Measurements from ENCODE around the gene ZC3H13. TPM values are rescaled to one million over a fixed set of nuclear protein-coding genes. Genes with fewer than 3 reads are reported as not detected.

The ZC3H13 gene, protein sequence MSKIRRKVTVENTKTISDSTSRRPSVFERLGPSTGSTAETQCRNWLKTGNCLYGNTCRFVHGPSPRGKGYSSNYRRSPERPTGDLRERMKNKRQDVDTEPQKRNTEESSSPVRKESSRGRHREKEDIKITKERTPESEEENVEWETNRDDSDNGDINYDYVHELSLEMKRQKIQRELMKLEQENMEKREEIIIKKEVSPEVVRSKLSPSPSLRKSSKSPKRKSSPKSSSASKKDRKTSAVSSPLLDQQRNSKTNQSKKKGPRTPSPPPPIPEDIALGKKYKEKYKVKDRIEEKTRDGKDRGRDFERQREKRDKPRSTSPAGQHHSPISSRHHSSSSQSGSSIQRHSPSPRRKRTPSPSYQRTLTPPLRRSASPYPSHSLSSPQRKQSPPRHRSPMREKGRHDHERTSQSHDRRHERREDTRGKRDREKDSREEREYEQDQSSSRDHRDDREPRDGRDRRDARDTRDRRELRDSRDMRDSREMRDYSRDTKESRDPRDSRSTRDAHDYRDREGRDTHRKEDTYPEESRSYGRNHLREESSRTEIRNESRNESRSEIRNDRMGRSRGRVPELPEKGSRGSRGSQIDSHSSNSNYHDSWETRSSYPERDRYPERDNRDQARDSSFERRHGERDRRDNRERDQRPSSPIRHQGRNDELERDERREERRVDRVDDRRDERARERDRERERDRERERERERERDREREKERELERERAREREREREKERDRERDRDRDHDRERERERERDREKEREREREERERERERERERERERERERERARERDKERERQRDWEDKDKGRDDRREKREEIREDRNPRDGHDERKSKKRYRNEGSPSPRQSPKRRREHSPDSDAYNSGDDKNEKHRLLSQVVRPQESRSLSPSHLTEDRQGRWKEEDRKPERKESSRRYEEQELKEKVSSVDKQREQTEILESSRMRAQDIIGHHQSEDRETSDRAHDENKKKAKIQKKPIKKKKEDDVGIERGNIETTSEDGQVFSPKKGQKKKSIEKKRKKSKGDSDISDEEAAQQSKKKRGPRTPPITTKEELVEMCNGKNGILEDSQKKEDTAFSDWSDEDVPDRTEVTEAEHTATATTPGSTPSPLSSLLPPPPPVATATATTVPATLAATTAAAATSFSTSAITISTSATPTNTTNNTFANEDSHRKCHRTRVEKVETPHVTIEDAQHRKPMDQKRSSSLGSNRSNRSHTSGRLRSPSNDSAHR (N-terminal part only)
- 28.5 TPM for total RNA-seq
- long read RNA-seq, partial matches to known transcripts: 39 of 47 reads
- long read RNA-seq, other reads (novel, unspliced or antisense): 8 of 47 reads

DNA sequence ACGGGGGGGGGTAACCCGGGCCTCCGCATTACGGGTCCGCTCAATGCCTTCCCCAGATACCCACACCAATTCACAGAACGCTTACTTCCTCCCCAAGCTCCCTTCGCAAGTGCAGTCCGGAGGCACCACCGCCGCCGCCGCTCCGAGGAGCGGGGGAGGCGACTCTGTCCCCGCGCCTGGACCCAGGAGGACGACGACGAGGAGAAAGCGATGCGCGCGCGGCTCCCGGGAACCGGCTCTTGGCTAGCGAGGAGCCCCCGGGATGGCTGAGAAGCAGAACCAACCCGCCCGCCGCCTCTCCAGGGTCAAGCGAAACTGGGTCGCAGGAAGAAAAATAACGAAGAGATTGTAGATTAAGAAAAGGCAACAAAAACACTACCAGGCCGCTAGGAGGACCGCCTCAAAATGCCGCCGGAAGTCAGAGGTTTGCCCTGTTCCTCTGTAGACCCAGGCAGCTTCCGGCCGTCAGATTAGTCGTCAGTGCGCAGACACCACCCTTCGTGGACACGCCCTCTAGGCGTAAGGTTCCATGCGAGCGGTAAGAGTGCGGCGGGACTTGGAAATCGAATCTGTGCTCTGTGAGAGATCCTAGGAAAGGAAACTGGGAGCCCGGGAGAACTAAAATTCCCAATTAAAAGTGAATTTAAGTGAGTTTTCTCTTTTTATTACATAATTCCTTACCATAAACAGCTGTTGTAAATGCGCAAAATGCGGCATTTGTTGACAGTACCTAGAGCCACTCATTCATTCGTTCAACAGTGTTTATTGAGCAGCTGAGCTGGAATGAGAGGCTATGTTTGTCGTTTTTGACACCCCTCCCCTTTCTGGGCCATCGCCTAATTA lies at the start of gene ZC3H13:
Gene ZC3H13, minus strand, starts transcription at position 428 of the 843 bp plus-strand sequence. CDS start 7,239 bp downstream, outside the sequence.
- intact Hi-C loops (cut with micrococcal nuclease): no loop called here
- DNase-seq (peak; percentile 92), ATAC-seq (peak; percentile 100)

DNA sequence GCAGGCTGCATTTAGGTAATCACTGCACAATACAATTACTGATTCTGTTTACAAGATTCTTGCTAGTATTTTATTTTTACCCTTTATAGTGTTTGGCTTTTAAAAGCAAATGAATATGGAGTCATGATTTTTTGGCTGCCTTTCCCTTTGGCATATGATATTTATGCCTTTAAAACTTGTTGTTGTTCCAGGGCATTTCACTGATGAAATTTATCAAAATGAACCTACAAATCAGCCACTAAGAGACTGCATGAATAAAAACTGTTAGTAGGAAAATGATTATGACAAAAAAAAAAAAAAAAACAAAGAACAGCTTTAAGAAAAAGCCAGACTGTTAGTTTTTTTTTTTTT lies 49.7 kb upstream of the ZC3H13 start:
- DNase-seq: no peak
- no peak for ATAC-seq
- intact Hi-C loops (cut with micrococcal nuclease): no loop called here

DNA sequence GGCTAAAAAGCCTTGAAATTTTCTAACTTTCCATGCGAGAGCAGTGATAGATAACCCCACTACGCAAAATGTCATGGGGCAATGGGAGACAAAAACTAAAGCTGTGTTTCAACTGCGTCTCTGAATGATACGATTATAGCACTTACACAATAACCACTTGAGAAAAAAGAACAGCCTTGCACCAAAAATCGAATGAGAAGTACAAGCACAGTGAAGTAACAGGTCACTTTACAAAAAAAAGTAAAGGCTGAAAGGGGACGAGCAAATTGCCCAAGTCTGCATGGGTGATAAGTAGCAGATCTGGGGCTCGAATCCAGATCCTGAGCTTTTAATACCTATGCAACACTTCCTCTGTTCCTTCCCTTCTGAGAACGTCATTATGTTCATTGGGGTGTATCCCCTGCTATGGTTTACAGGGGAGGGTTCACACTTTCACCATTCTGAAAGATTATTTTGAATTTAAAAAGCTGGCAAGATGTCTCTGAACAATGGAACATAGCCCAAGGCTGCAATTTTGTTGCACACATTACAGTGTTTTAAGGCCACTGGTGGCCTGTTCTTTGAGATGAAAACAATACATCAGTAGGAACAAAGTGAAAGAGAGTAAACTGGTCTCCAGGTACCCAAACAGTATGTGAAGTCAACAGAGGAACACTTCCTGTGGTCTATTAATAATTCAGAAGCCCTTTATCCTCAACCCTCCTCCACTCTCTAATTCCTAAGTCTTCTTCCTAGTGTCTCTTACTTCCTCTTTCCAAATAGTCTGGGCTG lies 49.1 kb upstream of the ZC3H13 start:
- DNase-seq (no peak), ATAC-seq (no peak)
- intact Hi-C loops (cut with micrococcal nuclease): no loop called here

DNA sequence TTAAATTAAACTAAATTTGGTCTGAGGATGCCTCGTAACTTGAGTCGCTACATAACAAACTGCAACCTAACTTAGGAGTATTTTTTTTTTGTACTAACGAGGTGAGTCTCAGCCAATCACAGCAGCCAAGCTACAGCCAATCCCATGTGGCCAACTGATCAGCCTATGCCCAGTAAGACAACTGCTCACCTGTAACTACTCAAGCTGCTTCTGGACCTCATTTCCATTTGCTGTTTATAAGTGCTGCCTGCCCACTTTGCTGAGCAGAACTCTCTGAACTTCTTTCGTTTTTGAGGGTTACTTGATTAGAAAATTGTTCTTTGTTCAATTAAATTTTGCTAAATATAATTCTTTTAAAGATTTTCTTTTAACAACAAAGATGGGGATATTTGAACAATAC lies 48.5 kb upstream of the ZC3H13 start:
- intact Hi-C loops (cut with micrococcal nuclease): no loop called here
- no peak for ATAC-seq

DNA sequence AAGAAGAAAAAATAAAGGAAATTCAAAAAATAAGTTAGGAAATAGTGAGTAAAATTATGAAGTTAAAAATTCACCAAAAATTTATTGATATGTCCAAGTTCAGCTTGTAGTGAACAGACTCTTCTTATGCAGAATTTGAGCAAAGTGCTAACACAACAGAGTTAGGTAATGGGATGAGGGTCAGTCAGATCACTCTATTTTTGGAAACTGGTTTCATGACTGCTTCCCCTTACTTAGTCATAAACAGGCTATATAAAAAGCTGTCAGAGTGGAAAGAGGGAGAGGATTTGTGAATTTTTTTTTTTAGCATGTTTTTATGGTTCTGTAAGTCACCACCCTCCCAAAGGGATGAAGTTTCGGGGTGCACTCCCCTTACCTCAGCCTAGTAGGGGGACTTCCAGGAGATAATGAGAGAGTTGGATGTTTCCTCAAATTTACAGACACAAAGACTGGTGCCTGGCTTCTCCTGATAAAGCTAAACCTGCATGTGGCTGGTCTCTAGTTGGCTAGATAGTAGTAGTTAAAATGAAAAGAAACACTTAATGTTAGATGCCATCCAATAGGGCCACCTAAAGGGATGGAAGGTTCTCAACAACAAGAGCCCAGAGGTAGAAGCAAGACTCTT lies 47.8 kb upstream of the ZC3H13 start:
- ATAC-seq (no peak), DNase-seq (no peak)
- intact Hi-C loops (cut with micrococcal nuclease): no loop called here

More for the DNA sequence above, 48.5 kb upstream of the ZC3H13 start:
- no peak for DNase-seq

DNA sequence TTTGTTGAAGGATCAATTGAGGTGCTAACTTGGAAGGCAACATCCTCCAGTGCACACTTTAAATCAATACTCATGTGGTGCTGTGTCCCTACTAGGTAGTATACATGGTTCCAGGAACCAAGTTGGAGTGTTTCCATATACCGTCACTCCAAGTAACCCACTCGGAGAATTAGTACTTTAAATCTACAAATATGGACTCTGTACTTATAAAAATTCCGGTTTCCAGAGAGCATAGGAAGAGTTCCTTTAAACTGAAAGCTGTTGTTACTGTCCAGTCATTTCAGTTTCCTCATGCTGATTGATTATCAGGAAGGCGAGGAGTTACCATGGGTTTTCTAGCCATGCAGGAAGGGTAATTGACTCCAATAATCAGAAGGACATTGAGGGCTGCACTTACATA lies 45.1 kb upstream of the ZC3H13 start:
- ATAC-seq (no peak), DNase-seq (no peak)
- intact Hi-C loops (cut with micrococcal nuclease): no loop called here

GRCh38 chr13:46097015-46097414 lies 44.5 kb upstream of the ZC3H13 start:
- intact Hi-C loops (cut with micrococcal nuclease): no loop called here
- ATAC-seq (no peak), DNase-seq (no peak)

- intact Hi-C loops (cut with micrococcal nuclease): no loop called here
- DNase-seq (no peak), ATAC-seq (no peak)
These were observed 41.9 kb upstream of the ZC3H13 start for GRCh38 chr13:46094478-46094877.

DNA sequence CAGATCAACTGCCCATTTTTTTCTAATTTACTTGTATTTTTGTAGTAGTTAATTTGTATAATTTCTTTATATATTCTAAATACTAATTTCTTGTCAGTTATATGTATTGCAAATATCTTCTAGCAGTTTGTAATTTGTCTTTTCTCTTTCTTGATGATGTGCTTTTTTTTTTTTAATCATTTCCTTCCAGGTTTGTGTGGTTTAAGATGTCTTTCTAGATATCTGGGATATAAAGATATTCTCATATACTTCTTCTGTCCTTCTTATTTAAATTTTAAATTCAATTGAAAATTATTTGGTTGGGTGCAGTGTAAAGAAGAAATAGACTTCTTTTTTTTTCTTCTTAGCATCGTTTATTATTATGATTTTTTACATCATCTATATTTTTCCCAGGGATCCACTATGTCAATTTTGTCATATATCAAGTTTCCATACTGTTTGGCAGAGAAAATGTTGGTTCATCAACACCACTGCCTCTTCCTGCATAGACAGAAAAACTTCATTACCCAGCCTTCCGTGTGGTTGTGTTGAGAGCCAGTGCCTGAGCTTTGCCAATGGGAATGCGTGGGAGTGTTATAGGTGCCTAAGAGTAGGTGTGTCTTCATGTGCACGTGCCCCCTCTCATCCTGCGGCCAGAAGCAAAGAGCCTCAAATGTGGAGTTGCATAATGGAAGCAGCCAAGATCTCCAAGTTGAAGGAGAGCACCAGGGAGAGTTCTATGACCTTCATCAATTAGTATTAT lies 36.4 kb upstream of the ZC3H13 start:
- DNase-seq: no peak
- ATAC-seq: no peak
- intact Hi-C loops (cut with micrococcal nuclease): no loop called here

DNA sequence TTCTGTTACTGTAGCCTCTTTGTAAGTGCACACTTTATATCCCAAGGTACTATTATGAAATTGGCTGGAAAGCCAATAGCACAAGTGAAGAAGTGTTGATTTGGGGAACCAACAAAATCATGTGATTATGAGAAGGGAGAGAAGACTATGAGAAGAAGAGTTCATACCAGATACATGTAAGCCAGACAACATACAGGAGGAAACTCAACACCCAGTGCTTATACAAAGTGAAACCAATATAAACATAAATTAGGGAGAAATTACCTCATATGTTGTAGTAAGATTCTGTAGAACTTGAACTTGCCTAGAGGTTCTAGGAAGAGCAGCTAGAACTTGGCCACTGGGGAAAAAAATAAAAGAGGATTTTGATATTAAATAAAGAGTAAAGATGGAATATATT lies 34.9 kb upstream of the ZC3H13 start:
- ATAC-seq: no peak

DNA sequence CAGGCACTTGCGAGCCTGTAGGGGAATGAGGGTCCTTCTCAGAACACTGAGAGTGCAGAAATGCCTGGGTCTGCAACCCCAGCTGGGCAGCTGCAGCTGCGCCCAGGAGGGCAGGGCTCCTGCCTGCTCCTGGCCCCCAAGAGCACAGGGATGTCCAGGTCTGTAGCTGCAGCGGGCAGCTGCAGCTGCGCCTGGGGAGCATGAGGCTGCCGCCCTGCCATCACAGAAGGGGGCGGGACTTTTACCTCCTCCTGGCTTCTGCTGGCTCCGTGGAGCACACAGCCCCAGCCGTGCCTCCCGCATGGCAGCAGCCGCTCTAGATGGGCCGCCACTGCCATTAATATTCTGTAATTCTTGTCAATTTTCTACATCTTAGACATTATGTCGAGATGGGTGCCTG lies 34.4 kb upstream of the ZC3H13 start:
- ATAC-seq (no peak), DNase-seq (no peak)
- intact Hi-C loops (cut with micrococcal nuclease): no loop called here

More for the DNA sequence above, 34.9 kb upstream of the ZC3H13 start:
- intact Hi-C loops (cut with micrococcal nuclease): no loop called here
- no peak for DNase-seq

- no peak for DNase-seq
- intact Hi-C loops (cut with micrococcal nuclease): no loop called here
- no peak for ATAC-seq
These were observed 33.9 kb upstream of the ZC3H13 start for GRCh38 chr13:46086421-46086922.

GRCh38 chr13:46085737-46086136 lies 33.2 kb upstream of the ZC3H13 start:
- intact Hi-C loops (cut with micrococcal nuclease): no loop called here
- ATAC-seq: no peak
- no peak for DNase-seq

- no peak for ATAC-seq
- DNase-seq: no peak
- intact Hi-C loops (cut with micrococcal nuclease): no loop called here
These were observed 29.8 kb upstream of the ZC3H13 start for GRCh38 chr13:46082324-46082723.

GRCh38 chr13:46079770-46080169 lies 27.2 kb upstream of the ZC3H13 start:
- no peak for DNase-seq
- intact Hi-C loops (cut with micrococcal nuclease): no loop called here

GRCh38 chr13:46077265-46077664 lies 24.7 kb upstream of the ZC3H13 start:
- intact Hi-C loops (cut with micrococcal nuclease): no loop called here
- no peak for DNase-seq
- no peak for ATAC-seq

More at GRCh38 chr13:46079770-46080169, 27.2 kb upstream of the ZC3H13 start:
- no peak for ATAC-seq

DNA sequence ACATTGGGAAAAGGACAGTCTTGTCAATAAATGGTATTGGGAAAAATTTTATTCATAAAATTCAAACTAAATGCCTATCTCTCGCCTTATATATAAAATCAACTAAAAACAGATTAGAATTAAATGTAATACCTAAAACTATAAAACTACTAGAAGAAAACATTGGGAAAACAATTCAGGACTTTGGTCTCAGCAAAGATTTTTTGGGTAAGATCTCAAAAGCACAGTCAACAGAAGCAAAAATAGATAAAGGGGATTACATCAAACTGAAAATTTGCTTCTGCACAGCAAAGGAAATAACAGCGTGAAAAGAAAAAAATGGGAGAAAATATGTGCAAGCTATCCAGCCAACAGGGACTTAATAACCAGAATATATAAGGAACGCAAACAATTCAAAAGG lies 24.3 kb upstream of the ZC3H13 start:
- ATAC-seq (no peak), DNase-seq (no peak)
- intact Hi-C loops (cut with micrococcal nuclease): no loop called here

All from left ventricle myocardium superior (tissue), 1 donor.